Panc1 (cell line): ENCODE measurements around the gene API5. TPM values are rescaled to one million over a fixed set of nuclear protein-coding genes. Genes with fewer than 3 reads are reported as not detected.
A peak's percentile ranks its signal among the peaks of the same experiment; 100 is the strongest.

Experiments
- ATAC-seq: fragments of 200-7000 bp; cut with Tn5 transposase; 2 replicates; pipeline ENCODE4 v1.9.1; 2020; ENCODE audit warnings: mild to moderate bottlenecking, moderate library complexity
- BruUV-seq: library from RNA; stranded (reverse); fragments of 400-500 nt; replicated peaks from 2 replicates; lab custom pipeline; 2021; lab: Mats Ljungman, UMichigan
- CTCF ChIA-PET: fragments of 300-600 bp; sonication (Branson Sonifier 250); formaldehyde crosslinking; loops from one replicate; lab custom pipeline; 2022; ENCODE audit warnings: antibody characterized with exemption; lab: Charles Lee
- POLR2A ChIA-PET: fragments of 300-600 bp; sonication (Branson Sonifier 250); formaldehyde crosslinking; loops from one replicate; lab custom pipeline; 2022; ENCODE audit warnings: antibody characterized with exemption; lab: Charles Lee
- DNase-seq: peaks from one replicate; pipeline ENCODE4 v3.0.0-alpha.2; 2010; ENCODE audit warnings: low read depth, low spot score
- H3K27ac ChIP-seq: 2 replicates; pipeline ENCODE4 v1.5.1; 2011; ENCODE audit warnings: mild to moderate bottlenecking, low read length, inconsistent platforms
- H3K27me3 ChIP-seq: fragments of 200-500 bp; sonication (Bioruptor generic); 2 replicates; pipeline ENCODE4 v1.6.0; 2014; ENCODE audit warnings: low read length, inconsistent platforms; ENCODE audit not compliant: control insufficient read depth, insufficient read depth
- H3K36me3 ChIP-seq: fragments of 200-500 bp; sonication (Bioruptor generic); 2 replicates; pipeline ENCODE4 v1.5.1; 2014; ENCODE audit warnings: inconsistent platforms, mild to moderate bottlenecking, low read length, moderate library complexity; ENCODE audit not compliant: control insufficient read depth, insufficient read depth
- H3K4me1 ChIP-seq: 2 replicates; pipeline ENCODE4 v1.5.1; 2011; ENCODE audit warnings: inconsistent platforms, mild to moderate bottlenecking, low read length, moderate library complexity; ENCODE audit not compliant: control insufficient read depth, insufficient read depth
- H3K4me3 ChIP-seq, 2 experiments: 2 replicates each; pipeline ENCODE4 v1.5.1; 2011 to 2012; ENCODE audit warnings: low read depth in 2 of 2, low read length in 2 of 2, mild to moderate bottlenecking in 2 of 2, inconsistent platforms in 1 of 2, moderate library complexity in 1 of 2
- H3K9me3 ChIP-seq: fragments of 200-500 bp; sonication (Bioruptor generic); 2 replicates; pipeline ENCODE4 v1.5.1; 2014; ENCODE audit warnings: low read depth, mild to moderate bottlenecking, inconsistent platforms, low read length, moderate library complexity; ENCODE audit not compliant: control insufficient read depth, insufficient read depth
- POLR2AphosphoS5 ChIP-seq: IDR thresholded peaks from 2 replicates; pipeline ENCODE4 v1.6.1; 2012; ENCODE audit warnings: mild to moderate bottlenecking, low read depth, low read length, moderate library complexity
- SIN3A ChIP-seq: IDR thresholded peaks from 2 replicates; pipeline ENCODE4 v1.6.1; 2012; ENCODE audit warnings: low read depth, mild to moderate bottlenecking, low read length, moderate library complexity, borderline replicate concordance; ENCODE audit not compliant: insufficient read depth
- TCF7L2 ChIP-seq: IDR thresholded peaks from 2 replicates; pipeline ENCODE4 v1.6.1; 2011; ENCODE audit warnings: mild to moderate bottlenecking, low read depth, low read length, inconsistent platforms
- in situ Hi-C: cut with HindIII; loops from 2 replicates; pipeline ENCODE4 v1.10.0; 2016; ENCODE audit warnings: low sequenced_read_pairs, low pct_unique_long_range_greater_than_20kb
- intact Hi-C: fragments of 100-400 bp; cut with micrococcal nuclease; formaldehyde crosslinking; loops from one replicate; pipeline ENCODE4 v1.10.0; 2022; ENCODE audit not compliant: unreplicated experiment
- total RNA-seq: library from RNA; stranded (reverse); gene quantifications from one replicate; pipeline ENCODE4 v1.2.1, GENCODE V29; 2021; ENCODE audit not compliant: unreplicated experiment
- TF ChIP-seq, protein P1 (sequence below), 2 experiments: IDR thresholded peaks; 2 replicates each; pipeline ENCODE4 v1.6.1; 2011 to 2012; ENCODE audit warnings: low read depth in 2 of 2, control low read depth in 1 of 2, low read length in 1 of 2, mild to moderate bottlenecking in 1 of 2, moderate library complexity in 1 of 2; ENCODE audit not compliant: insufficient read depth in 1 of 2
- TF ChIP-seq, protein P2 (sequence below): fragments of 450-650 bp; IDR thresholded peaks from 2 replicates; pipeline ENCODE4 v1.5.1; 2017; ENCODE audit warnings: mild to moderate bottlenecking

API5 gene
- total RNA-seq, 1 experiment from 2014 or later = 102 TPM

DNA sequence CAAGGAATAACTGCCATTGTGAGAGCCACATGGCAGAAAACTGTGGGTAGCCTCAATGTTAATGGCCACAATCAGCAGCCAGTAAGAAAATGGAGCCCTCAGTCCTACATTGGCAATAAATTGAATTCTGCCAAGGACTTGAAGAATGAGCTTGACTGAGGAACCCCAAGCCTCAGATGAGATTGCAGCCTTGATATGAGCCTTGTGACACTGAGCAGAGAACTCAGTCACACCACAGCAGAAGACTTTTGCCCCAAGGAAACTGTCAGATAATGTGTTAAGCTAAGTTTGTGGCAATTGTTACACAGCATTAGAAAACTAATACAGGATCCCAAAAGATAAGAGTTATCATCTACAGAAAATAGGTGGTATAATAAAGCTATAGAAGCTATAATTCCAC, 44.5 kb downstream of the API5 start:
- H3K9me3 ChIP-seq = no peaks in the 10 kb centered on the region
- CTCF ChIA-PET = no interaction called here
- H3K4me3 ChIP-seq = no peak overlapping the region
- DNase-seq (no peak), ATAC-seq (no peak)
- intact Hi-C loops = no loop called here
- TF ChIP-seq SIN3A (no peak), TCF7L2 (no peak), POLR2AphosphoS5 (no peak)
- TF ChIP-seq, protein P1, sequence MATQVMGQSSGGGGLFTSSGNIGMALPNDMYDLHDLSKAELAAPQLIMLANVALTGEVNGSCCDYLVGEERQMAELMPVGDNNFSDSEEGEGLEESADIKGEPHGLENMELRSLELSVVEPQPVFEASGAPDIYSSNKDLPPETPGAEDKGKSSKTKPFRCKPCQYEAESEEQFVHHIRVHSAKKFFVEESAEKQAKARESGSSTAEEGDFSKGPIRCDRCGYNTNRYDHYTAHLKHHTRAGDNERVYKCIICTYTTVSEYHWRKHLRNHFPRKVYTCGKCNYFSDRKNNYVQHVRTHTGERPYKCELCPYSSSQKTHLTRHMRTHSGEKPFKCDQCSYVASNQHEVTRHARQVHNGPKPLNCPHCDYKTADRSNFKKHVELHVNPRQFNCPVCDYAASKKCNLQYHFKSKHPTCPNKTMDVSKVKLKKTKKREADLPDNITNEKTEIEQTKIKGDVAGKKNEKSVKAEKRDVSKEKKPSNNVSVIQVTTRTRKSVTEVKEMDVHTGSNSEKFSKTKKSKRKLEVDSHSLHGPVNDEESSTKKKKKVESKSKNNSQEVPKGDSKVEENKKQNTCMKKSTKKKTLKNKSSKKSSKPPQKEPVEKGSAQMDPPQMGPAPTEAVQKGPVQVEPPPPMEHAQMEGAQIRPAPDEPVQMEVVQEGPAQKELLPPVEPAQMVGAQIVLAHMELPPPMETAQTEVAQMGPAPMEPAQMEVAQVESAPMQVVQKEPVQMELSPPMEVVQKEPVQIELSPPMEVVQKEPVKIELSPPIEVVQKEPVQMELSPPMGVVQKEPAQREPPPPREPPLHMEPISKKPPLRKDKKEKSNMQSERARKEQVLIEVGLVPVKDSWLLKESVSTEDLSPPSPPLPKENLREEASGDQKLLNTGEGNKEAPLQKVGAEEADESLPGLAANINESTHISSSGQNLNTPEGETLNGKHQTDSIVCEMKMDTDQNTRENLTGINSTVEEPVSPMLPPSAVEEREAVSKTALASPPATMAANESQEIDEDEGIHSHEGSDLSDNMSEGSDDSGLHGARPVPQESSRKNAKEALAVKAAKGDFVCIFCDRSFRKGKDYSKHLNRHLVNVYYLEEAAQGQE (IDR thresholded peaks at IDR 0.05; ENCODE audit: insufficient read depth in 1 of 2, low read depth in 2 of 2, low read length in 1 of 2) = no peak
- TF ChIP-seq, protein P2, sequence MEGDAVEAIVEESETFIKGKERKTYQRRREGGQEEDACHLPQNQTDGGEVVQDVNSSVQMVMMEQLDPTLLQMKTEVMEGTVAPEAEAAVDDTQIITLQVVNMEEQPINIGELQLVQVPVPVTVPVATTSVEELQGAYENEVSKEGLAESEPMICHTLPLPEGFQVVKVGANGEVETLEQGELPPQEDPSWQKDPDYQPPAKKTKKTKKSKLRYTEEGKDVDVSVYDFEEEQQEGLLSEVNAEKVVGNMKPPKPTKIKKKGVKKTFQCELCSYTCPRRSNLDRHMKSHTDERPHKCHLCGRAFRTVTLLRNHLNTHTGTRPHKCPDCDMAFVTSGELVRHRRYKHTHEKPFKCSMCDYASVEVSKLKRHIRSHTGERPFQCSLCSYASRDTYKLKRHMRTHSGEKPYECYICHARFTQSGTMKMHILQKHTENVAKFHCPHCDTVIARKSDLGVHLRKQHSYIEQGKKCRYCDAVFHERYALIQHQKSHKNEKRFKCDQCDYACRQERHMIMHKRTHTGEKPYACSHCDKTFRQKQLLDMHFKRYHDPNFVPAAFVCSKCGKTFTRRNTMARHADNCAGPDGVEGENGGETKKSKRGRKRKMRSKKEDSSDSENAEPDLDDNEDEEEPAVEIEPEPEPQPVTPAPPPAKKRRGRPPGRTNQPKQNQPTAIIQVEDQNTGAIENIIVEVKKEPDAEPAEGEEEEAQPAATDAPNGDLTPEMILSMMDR = no peak
- no TSS peak for BruUV-seq
- H3K27ac ChIP-seq = no peak overlapping the region
- peaks cover 19% of the 10 kb centered on the region for H3K4me1 ChIP-seq
- H3K27me3 ChIP-seq = no peaks in the 10 kb centered on the region
- H3K36me3 ChIP-seq = no peaks in the 10 kb centered on the region; the same call in 1 of the 2 replicates
- POLR2A ChIA-PET = no interaction called here
- in situ Hi-C loops = no loop called here

DNA sequence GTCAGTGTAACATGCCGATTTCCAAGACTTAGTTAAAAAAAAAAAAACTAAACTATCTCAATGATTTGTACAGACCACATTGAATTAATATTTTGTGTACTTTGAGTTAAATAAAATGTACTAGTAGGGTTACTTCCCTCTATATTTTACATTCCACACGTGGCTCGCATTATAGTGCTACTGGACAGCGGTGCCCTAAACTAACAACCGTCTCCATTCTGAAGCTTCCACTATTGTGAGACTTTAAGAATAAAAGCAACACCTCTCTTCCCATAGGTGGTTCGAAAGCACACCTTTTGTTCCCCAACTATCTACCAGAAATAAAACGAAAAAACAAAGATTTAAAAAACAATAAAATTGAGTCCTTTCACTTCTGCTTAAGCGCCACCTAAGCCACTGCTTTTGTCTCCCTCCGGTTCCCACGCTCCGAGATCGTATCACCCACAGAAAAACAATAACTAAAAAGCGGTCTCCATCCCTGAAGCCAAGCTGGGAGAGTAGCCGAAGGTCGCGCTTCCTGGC, 46.5 kb downstream of the API5 start:
- ATAC-seq = no peak
- H3K4me1 ChIP-seq = peaks cover 19% of the 10 kb centered on the region
- intact Hi-C loops (no loop called here), in situ Hi-C loops (no loop called here)
- DNase-seq = no peak
- H3K27me3 ChIP-seq = no peaks in the 10 kb centered on the region
- H3K27ac ChIP-seq = peak overlapping the region; percentile 98
- BruUV-seq = TSS peak; percentile 99
- H3K9me3 ChIP-seq = no peaks in the 10 kb centered on the region
- CTCF ChIA-PET = interaction anchor here (0.5 to 1.5 kb wide), 3 partner anchors 47 to 526 kb away, joined by 3 to 5 read pairs (median 4); partner anchors contain the start of gene API5
- TF ChIP-seq, protein P1 (IDR thresholded peaks at IDR 0.05; ENCODE audit: insufficient read depth in 1 of 2, low read depth in 2 of 2, low read length in 1 of 2) = peak in 1 of 2 experiments; percentile 37; a peak in 1 of 4 replicates
- TF ChIP-seq POLR2AphosphoS5 = no peak
- TF ChIP-seq SIN3A = no peak
- no peak for TF ChIP-seq TCF7L2
- peak overlapping the region; percentile 80 to 100 for H3K4me3 ChIP-seq
- no peaks in the 10 kb centered on the region; the same call in none of the 2 replicates for H3K36me3 ChIP-seq
- POLR2A ChIA-PET = interaction anchor here (0.6 to 0.9 kb wide), 6 partner anchors 13 to 761 kb away, joined by 3 to 14 read pairs (median 4); no protein-coding TSS in a partner anchor
